ENCODE results near the gene ZNF684.

GRCh38 chr1:40495315-40495903 is 36.0 kb upstream of the ZNF684 start:
- TF ChIP-seq, protein P1, sequence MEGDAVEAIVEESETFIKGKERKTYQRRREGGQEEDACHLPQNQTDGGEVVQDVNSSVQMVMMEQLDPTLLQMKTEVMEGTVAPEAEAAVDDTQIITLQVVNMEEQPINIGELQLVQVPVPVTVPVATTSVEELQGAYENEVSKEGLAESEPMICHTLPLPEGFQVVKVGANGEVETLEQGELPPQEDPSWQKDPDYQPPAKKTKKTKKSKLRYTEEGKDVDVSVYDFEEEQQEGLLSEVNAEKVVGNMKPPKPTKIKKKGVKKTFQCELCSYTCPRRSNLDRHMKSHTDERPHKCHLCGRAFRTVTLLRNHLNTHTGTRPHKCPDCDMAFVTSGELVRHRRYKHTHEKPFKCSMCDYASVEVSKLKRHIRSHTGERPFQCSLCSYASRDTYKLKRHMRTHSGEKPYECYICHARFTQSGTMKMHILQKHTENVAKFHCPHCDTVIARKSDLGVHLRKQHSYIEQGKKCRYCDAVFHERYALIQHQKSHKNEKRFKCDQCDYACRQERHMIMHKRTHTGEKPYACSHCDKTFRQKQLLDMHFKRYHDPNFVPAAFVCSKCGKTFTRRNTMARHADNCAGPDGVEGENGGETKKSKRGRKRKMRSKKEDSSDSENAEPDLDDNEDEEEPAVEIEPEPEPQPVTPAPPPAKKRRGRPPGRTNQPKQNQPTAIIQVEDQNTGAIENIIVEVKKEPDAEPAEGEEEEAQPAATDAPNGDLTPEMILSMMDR (IDR thresholded peaks at IDR 0.05): no peak
- TF ChIP-seq POLR2A (IDR thresholded peaks at IDR 0.05): no peak
